Measurements from ENCODE around the gene P2RY2. TPM values are rescaled to one million over a fixed set of nuclear protein-coding genes. Genes with fewer than 3 reads are reported as not detected.
"Not testable (repeated sequence)": the region's sequence is repeated elsewhere in the genome, so short reads cannot be mapped to it uniquely, and the experiment has no call there.

Gene P2RY2
- polyA plus RNA-seq, 1 donor: 2.7 TPM

GRCh38 chr11:73228268-73229134 lies 10.4 kb downstream of the P2RY2 start:
- no peak for DNase-seq

- DNase-seq: no peak
Measured at GRCh38 chr11:73229321-73229895, 11.3 kb downstream of the P2RY2 start.

DNA sequence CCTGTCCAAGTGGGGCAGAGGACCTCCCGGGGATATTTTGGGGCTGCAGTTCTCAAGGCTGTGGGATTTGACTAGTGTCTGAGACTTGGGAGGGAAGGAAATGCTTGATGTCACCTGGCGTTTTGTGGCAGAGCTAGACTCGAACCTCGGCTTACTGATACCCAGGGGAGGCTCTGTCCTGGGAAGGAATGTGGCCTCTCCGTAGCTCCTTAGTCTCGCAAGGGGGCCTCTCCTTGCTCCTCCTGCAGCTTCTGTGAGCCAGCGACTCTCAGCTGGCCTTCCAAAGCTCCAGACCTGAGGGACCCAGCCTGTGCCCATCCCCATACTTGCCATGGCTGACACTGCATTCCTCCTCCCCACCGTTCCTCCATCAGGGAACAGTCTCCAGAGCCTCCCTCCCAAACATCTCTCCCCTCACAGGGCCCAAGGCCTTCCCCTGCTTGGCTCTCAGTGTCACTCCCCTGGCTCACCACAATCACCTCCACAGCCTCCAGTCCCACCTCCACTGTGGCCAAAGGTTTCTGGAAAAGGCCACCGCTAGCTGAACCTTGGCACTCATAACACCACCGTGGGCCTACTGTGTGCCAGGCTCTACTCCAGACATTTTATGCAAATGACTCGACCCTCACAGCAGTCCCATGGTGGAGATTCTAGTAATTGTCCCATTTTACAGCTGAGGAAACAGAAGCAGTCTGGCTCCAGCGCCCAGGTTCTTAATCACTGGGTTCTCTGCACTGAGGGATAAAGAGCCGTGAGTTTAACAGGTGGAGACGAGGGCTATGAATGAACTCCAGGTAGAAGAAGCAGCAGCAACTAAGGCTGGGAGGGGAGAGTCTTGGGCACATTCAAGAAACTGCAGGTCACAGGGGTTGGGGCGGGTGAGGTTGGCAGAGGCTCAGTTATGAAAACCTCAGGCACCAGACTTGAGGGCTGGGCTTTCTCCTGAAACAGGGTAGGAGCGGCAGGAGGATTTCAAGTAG lies 12.1 kb downstream of the P2RY2 start:
- no peak for DNase-seq

DNA sequence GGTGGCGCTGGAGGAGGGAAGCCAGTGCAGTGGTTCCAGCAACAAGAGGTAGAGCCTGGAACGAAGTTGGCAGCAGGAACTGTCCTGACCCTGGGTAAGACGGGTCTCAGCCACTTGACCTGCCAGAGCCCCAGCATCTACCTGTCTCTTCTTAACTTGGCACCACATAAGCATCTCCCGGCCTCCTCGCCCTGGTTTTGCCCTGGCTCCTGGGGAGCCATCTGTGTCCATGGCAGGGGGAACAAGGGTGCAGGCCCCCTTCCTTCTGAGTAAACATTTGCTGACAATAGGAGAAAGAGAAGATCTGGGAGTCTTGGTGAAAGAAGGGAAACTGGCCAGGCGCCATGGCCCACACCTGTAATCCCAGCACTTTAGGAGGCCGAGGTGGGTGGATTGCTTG lies 12.8 kb downstream of the P2RY2 start:
- DNase-seq: no peak

GRCh38 chr11:73232487-73232886 lies 14.4 kb downstream of the P2RY2 start:
- not testable (repeated sequence) for DNase-seq

- DNase-seq: no peak
Measured at GRCh38 chr11:73233211-73233610, 15.1 kb downstream of the P2RY2 start.

DNA sequence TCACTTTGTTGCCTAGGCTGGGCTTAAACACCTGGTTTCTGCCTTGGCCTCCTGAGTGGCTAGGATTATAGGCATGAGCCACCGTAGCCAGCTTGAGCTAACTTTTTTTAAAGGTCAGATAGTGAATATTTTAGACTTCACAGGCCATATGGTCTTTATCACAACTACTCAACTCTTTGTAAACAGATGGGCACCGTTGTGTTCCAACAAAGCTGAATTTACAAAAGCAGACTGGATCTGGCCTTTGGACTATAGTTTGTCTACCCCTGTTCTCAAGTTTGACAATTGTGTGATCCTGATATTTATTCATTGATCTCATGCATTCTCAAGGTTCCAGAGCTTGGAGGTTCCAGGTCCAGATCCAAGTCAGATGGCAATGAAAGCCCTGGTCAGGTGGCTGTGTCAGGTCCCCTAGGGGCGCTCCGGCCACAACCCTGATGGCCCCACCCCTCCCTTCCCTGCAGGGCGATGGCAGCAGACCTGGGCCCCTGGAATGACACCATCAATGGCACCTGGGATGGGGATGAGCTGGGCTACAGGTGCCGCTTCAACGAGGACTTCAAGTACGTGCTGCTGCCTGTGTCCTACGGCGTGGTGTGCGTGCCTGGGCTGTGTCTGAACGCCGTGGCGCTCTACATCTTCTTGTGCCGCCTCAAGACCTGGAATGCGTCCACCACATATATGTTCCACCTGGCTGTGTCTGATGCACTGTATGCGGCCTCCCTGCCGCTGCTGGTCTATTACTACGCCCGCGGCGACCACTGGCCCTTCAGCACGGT lies 15.8 kb downstream of the P2RY2 start:
- no peak for DNase-seq

GRCh38 chr11:73234471-73235181 lies 16.5 kb downstream of the P2RY2 start:
- DNase-seq: no peak

DNA sequence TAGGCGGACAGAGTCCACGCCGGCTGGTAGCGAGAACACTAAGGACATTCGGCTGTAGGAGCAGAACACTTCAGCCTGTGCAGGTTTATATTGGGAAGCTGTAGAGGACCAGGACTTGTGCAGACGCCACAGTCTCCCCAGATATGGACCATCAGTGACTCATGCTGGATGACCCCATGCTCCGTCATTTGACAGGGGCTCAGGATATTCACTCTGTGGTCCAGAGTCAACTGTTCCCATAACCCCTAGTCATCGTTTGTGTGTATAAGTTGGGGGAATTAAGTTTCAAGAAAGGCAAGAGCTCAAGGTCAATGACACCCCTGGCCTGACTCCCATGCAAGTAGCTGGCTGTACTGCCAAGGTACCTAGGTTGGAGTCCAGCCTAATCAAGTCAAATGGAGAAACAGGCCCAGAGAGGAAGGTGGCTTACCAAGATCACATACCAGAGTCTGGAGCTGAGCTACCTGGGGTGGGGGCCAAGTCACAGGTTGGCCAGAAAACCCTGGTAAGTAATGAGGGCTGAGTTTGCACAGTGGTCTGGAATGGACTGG lies 17.2 kb downstream of the P2RY2 start:
- no peak for DNase-seq

DNA sequence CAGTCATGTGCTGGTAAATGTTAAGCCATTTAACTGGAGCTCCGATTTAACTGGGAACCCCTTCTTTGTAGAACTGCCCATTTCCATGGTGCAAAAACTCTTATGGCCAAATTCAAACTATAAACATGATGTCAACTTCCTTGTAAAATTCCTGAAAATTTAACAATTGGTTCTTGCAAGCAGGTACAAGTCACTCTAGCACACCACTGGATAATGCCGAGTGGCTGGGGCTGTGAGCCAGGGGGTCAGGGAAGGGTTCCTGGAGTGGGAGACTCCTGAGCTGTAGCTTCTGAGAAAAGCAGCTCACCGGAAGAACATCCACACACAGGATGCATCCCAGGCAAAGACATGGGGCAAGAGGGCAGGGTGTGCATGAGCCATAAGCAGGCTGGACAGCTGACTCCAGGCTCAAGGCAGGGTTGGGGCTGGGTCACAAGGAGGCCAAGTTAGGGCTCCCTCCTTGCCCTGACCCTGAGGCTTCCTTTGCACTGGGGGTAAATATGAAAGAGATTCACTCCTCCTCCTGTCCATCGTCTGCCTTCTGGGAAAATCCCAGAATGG lies 18.2 kb downstream of the P2RY2 start:
- no peak for DNase-seq

DNA sequence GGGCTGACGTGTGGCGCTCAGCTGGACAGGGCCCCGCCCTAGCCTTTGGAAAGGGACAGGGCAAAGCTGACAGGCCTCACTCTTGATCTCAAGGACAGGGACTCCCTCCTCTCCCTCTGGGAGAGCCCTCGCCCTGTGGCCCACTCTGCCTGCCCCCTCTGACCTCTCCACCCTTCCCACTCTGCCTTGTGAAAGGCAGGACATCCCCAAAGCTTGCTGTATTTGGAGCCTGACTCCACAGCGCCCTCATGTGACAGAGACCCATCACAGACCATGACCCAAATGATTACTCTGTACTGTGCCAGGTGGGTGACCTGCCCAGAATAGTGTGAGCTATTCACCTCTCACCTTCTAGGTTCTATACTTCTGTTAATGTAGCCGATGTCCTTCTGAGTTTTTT lies 18.8 kb downstream of the P2RY2 start:
- DNase-seq: no peak

- no peak for DNase-seq
Measured at GRCh38 chr11:73237471-73238290, 19.6 kb downstream of the P2RY2 start.

GRCh38 chr11:73239111-73239521 lies 21.0 kb downstream of the P2RY2 start:
- no peak for DNase-seq

- DNase-seq: no peak
Measured at GRCh38 chr11:73239571-73240189, 21.6 kb downstream of the P2RY2 start.

GRCh38 chr11:73240190-73240781 lies 22.2 kb downstream of the P2RY2 start:
- DNase-seq: no peak

- no peak for DNase-seq
Measured at GRCh38 chr11:73241300-73241699, 23.2 kb downstream of the P2RY2 start.

DNA sequence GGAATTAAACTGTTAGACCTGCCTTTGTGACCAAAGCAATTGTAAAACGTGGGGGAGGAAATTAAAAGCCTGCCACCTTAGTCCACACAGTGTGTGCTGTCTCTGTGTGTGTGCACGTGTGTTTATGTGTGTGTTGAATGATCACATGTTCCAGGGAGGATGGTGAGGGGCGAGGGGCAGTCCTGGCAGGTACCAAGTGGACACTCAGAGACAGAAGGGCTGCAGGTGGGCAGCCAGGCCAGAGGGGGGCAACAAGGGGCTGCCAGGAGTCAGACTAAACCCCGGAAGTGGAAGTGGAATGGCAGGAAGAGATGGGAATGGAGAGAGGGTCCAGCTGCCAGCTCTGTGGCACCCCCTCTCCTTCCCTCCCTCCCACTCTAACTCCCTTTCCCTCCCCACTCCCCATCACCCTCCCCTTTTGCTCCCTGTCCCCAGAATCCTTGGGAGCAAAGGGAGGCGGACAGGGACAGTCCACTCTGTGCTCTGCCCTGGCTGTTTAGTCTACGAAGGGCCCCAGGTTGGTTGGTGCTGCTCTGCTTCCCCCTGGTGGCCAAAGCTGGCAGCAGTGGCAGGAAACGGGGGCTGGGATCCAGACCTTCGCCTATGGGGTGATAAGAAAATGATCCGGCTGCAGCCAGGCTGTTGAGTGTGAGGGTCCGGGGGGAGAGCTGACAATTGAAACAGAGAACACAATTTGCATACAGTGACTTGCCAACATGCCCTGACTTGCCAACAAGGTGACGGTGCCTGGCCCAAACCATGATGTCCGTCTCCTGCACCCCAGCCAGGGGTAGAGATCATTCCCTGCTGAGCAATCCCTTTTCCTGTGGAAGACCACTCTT lies 24.4 kb downstream of the P2RY2 start:
- peak; percentile 67 for DNase-seq

GRCh38 chr11:73243093-73243485 lies 25.0 kb downstream of the P2RY2 start:
- DNase-seq: no peak
